GM18907 (cell line): ENCODE data around the gene MYLK.
"Not testable (repeated sequence)": the region's sequence is repeated elsewhere in the genome, so short reads cannot be mapped to it uniquely, and the experiment has no call there.

Source experiments
- ATAC-seq: cut with Tn5 transposase; IDR thresholded peaks from one replicate; pipeline ENCODE4 v1.9.1; 2021; ENCODE audit warnings: mild to moderate bottlenecking, moderate library complexity; ENCODE audit not compliant: unreplicated experiment

MYLK gene

DNA sequence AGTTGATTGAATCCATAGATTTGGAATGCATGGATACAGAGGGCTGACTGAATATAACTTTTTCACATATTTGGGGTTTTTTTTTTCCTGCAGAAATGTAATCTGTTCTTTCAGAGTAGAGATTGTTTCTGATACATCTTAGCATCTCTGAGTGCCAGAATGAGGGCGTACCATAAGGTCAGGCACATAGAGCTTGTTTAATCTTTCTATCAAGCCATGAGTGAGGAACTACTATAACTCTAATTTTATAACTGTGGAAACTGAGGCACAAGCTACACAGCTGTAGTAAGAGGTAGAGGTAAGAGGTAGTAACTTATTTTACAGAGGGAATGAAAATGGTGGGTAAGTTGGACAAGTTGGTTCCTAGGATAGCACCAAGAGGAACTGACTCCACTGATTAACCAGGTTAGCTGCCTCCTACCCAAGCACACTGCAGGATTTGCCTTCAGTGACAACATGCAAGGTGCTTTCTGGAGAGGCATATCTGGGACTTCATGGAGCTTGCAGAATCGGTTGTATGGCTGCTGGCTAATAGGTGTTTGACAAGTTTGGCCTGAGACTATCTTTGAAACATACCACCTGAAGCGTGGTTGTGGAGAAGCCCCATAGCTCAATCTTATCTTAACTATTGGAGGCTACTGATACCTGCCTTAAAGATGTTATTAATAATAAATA is 275.7 kb downstream of the MYLK start:
- ATAC-seq, result no peak

DNA sequence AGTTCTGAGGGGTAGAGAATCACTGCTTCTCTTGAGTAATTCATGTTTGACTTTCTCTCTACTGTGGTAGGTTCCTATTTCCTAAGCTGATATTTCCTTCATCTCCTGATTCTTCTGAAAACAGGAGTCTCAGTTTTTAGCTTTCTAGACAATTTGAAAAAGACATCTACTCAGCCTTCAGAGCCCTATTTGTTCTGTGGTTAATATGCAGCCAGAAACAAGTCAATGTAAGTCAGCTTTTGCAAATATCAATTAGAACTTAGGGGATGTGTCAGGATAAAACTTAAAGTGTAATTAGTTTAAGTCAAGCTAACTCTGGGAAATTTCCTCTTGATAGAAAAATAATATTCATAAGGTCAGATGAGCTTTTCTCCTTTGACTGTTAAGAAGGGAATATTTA is 277.6 kb downstream of the MYLK start:
- no peak for ATAC-seq

DNA sequence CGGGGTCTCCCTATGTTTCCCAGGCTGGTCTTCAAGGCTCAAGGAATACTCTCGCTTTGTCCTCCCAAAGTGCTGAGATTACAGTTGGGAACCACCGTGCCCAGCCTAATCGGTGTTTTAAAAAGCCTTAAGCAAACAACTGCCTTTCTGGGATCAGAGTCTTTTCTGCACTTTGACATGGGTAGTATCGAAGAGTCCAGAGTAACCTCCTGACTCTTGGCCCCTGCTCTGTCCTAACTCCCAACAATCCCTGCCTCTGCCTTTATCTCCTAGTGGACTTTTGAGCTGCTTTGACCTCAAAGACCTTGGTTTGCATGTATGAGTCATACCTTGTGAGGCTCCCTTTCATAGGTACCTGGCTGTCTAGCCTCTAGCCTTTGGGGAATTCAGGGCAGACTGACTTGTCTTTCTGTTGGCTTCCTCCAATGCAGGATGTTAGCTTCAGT is 278.3 kb downstream of the MYLK start:
- peak; percentile 82 for ATAC-seq

DNA sequence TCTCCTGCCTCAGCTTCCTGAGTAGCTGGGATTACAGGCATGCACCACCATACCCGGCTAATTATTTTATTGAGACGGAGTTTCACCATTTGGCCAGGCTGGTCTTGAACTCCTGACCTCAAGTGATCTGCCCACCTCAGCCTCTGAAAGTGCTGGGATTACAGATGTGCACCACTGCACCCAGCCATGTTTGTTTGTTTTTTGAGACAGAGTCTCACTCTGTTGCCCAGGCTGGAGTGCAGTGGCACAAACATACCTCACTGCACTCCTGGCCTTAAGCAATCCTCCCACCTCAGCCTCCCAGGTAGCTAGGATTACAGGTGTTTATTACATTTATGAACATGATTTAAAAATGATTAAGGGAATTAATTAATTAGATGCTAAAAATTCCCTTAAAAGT is 281.0 kb downstream of the MYLK start:
- ATAC-seq, result not testable (repeated sequence)

DNA sequence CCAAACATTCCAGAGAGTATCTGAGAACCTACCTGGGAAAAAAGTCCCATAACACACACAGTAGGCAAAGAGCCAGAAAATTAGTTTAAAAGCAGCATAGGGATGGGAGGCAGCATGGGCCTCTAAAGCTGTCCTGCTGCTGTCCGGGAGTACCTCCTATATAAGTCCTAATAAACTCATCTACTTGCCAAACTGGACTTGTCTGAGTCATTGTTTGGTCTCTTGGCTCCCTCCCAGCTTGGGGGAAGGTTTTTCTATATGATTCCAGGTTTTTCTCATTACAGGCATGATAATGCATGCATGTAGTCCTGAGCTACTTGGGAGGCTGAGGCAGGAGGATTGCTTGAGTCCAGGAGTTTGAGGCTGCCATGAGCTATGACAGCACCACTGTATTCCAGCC is 281.8 kb downstream of the MYLK start:
- no peak for ATAC-seq

DNA sequence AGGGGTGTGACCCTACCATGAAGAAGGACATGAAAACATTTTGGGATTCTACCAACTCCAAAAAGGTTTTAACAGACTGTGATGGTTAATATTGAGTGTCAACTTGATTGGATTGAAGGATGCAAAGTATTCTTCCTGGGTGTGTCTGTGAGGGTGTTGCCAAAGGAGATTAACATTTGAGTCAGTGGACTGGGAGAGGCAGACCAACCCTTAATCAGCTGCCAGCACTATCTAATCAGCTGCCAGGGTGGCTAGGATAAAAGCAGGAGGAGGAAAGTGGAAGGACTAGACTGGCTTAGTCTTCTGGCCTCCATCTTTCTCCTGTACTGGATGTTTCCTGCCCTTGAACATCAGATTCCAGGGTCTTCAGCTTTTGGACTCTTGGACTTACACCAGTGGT is 283.3 kb downstream of the MYLK start:
- ATAC-seq, result not testable (repeated sequence)

DNA sequence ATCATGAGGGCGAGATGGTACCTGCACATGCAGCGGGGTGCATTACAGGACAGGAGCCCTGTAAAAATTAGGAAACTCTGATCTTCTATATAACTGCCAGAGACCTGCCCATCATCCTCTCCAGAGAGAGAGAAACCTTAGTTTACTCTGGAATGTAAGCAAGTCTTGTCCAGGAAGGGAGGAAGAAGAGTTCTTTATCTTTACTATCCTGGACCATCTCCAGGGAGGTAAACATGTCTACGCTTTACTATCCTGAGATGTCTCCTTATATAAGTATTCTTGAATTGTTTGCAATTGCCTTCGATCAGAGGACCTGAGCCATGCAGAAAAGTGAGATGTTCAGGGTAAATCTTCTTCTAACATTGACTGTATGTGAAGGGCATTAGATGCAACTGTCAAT is 286.6 kb downstream of the MYLK start:
- ATAC-seq, result no peak

DNA sequence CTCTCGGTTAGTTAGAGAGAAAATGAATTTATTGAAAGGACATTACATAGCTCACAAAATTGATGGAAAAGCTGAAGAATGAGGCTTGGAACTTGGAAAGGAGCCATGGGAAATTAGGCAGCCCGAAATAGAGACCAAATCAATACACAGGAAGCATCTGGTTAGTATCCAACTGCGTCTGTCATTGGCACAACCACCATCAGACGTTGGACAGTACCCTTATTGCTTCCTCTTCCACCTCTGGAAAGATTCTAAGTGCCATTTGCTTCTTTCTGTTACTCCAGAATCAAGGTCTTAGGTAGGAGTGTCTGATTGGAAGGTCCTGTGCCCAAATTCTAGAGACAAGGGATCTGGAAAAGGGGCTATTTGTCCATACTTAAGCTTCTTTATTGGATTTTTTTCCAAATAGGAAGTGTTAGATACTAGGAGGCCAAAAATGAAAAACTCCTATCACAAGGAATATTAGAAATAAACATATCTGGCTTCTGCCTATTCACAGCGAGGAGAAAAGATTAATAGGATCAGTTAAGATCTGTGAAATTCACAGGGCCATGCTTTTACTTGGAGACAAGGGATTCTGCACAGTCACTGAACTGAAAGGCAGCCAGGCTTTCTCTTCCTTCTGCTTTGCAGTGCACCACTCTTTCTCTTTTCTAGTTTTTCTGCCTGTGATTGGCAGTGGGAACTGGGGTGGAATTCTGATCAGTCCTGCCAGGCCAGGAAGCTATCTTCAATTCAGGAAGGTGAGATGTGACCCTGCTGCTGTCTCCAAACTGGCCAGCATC is 288.5 kb downstream of the MYLK start:
- no peak for ATAC-seq

DNA sequence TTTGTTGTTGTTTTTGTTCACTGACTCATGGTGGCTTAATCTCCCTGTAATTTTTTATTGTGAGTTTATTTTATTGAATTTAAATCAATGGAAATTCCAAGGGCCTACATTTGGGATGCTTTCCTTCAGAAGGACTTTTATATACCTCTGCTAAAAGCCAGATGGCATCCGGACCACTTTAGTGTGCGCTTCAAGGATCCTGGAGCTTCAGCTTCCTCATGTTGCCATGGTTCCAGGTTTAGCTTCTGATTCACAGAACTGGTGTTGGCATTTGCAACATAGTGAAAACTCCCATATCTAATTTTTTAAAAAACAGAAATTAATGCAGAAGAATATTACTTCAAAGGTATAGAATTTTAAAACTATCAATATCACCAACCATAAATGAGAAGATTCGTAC is 290.8 kb downstream of the MYLK start:
- ATAC-seq, result no peak

DNA sequence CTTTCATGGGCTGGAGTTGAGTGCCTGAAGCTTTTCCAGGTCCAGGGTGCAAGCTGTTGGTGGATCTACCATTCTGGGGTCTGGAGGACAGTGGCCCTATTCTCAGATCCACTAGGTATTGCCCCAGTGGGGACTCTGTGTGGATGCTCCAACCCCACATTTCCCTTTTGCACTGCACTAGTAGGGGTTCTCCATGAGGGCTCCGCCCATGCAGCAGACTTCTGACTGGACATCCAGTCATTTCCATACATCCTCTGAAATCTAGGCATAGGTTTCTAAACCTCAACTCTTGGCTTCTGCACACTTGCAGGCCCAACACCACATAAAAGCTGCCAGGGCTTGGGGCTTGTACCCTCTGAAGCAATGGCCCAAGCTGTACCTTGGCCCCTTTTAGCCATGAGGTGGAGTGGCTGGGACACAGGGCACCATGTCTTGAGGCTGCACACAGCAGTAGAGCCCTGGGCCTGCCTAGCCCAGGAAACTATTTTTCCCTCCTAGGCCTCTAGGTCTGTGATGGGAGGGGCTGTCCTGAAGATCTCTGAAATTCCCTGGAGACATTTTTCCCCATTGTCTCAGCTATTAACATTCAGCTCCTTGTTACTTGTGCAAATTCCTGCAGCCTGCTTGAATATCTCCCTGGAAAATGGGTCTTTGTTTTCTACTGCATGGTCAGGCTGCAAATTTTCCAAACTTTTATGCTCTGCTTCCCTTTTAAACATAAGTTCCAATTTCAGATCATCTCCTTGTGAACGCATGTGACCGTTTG is 293.3 kb downstream of the MYLK start:
- no peak for ATAC-seq

DNA sequence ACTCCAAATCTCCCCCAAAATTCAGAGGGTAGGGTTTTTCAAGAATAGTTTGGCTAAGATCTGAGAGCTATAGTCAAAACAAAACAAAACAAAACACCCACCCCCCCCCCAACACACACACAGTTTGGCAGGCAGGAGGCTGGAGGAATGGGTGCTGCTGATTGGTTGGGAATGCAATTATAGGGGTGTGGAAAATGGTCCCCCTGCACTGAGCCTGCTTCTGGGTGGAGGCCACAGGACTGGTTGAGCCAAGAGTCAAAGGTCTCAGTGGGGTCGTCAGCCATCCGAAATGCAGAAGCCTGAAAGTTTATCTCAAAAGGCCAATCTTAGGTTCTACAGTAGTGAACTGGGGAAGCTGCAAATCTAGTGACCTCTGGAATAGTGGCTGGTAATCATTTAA is 296.7 kb downstream of the MYLK start:
- ATAC-seq, result no peak

DNA sequence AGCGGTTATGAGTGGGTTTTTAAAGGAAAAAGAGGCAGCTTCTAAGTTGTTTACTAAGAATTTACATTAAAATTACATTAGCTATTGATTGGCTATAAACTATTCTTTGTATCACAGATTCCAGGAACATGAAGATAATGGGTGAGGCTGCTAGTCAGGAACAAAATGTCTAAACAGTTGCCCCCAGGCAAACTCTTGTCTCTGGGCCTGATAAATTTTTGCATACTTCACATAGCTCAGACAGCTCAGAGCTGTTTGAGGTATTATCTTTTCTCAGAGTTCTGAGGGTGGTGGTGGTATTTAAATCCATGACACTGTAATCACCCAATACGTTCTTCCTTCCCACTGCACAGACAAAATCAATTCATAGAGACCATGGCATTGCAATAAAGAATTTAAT is 297.2 kb downstream of the MYLK start:
- ATAC-seq, result no peak

DNA sequence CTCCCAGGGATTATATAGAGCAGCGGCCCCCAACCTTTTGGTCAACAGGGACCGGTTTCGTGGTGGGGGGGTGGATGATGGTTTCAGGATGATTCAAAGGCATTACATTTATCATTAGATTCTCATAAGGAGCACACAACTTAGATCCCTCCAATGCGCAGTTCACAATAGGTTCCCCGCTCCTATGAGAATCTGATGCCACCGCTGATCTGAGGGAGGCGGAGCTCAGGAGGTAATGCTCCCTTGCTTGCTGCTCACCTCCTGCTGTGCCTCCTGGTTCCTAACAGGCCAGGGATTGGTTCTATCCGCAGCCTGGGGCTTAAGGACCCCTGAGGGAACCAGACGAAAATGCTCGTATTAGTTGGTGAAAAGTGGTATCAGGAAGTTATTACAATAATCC is 298.0 kb downstream of the MYLK start:
- ATAC-seq, result no peak

DNA sequence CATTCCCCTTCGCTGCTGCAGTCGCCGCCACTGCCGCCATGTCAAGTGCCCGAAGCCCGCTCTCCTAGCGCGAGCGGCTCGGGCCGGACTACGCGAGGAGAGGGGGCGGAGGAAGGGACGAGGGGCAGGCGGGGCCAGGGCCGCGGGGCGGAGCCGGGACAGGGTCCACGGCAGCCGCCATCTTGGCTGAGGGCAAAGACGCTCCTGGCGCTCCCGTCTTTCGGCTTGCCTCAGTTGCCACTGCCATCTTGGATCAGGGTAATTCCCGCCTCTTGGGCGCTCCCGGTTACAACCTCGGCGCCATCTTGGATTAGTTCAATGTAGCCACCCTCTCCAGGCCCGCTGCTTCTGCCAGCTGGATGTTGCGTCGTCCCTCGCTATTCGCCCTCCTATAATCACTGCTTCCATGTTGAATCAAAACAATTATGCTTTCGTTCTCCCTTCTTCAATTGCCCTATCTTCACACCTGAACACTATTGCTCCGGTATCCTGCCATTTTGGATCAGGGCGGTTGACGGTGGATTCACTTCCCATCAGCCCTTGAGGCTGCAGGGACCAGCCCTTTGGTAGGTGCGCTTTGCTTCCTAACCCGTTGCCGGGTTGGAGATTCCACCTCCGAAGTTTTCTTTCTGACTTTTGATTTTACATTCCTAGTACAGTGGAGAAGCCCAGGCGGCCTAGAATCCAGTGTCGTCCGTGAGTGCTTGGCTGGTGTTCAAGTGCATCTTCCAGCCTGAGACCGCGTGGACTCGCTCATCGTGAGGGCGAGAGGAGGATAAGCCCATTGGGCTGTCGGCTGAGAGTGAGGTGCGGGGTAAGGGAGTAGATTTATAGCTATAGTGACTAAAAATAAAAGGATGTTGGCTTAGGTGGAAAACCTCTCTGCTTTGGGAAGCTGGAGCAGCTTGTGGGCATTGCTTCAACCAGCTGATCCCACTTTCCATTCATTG is 298.9 kb downstream of the MYLK start, which contains the start of gene HACD2:
Gene HACD2 (minus strand): TSS at position 66 of the 950 bp plus-strand sequence. CDS start 26 bp downstream, at position 40.
- ATAC-seq, result peak; percentile 91

DNA sequence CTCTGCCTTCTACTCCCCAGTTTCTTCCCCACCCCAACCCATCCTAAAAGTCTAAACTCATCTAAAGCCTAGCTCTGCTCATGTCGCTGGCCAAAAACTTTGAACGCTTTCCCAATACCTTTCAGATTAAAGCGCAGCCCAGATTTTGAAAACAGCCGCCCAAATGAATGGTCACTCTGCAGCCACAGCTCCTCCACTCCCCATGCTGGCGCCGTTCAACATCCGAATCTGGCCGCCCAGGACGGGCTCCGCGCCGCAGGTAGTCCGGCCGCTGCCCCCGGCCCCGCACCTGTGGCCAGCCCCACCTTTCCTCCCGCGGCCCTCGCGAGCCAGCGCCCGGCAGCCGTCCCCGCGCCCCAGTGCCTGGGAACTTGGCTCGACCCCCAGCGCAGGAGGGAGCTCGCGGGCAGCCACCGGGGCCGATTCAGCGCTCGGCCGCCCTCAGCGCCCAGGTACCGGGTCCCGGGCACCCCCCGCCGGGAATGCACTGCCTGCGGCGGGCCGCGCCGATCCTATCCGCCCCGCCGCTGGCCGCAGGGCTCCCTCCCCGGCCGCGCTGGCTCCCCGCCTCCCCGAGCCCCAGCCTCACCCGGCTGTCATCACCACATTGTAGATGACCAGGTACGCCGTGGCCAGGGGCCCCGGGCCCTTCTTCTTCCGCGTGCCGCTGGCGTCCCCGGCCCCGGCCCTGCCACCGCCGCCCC is 299.7 kb downstream of the MYLK start:
- peak; percentile 32 for ATAC-seq

DNA sequence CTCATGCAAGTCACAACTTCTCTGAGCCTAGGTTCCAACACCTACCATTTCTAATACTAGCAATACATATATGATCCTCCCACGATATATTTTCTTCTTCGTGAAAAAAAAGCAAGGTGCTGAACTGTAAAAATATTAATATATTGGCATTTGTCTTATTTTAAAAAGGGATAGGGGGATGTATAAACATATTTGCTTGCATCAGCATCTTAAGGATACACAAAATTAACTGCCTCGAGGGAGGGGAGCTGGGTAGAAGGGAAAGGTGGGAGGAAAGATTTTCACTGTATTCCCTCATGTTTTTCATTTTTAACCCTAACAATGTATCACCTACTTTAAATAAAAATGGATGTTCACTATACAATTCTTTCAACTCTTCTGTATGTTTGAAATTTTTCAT is 300.6 kb downstream of the MYLK start:
- no peak for ATAC-seq

DNA sequence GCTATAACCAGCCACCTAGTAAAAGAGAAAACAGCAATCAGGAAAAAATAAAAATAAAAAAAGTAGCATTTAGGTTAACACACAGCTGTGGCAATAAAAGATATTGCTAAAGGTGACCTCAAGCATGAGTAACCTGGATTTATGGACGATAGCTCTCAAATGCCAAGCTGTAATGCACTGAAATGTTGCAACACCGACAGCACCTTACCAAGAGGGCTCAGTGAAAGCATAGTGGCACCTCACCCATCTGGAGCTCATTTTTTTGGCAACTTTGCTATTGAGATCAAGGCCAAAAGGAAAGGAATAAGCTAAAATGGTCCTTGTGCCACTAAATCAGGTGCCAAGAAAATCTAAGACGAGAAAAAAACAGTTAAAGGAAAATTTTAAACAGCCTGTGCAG is 301.8 kb downstream of the MYLK start:
- no peak for ATAC-seq

DNA sequence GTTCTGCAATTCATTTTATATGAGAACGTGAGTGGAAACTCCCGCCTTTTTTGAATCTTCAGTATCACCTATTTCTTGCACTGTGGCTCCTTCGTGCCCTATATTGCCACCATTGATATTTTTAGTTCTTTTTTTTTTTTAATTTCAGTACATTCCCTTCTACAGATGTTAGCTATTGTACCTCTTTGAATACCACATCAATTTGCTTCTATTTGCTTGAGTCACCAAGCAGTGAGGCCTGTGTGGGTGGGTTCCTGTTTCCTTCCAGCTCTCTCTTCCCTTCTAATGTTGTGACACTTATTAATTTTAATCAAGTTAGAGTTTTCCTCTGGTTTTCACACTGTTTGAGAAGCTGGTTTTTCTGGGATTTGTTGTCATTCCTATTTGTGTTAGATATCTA is 308.0 kb downstream of the MYLK start:
- no peak for ATAC-seq

DNA sequence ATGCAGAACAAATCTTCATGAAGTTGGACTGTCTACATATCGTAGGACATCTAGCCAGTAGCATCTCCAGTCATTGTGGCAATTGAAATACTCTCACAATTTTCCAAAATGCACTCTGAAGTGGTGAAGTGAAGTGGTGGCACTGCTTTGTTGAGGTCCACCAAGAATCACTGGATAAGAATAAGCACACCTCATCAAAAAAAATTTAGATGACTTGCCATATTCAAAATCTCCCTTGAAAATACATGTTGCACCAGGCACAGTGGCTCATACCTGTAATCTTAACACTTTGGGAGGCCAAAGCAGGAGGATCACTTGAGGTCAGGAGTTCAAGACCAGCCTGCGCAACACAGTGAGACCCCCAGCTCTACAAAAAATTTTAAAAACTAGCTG is 312.2 kb downstream of the MYLK start:
- no peak for ATAC-seq
